ENCODE results near the gene EMX2. TPM values are rescaled to one million over a fixed set of nuclear protein-coding genes. Genes with fewer than 3 reads are reported as not detected.

The EMX2 gene
- total RNA-seq, 4 donors from 2014 or later = 2.7 to 7.0 (median 4.7) TPM

GRCh38 chr10:117532451-117533107 lies 10.0 kb upstream of the EMX2 start:
- TF ChIP-seq CTCF (IDR thresholded peaks at IDR 0.05; ENCODE audit: low read depth) = no peak

- TF ChIP-seq CTCF (IDR thresholded peaks at IDR 0.05; ENCODE audit: low read depth) = no peak
These were observed 8.9 kb upstream of the EMX2 start for GRCh38 chr10:117533507-117534281.

GRCh38 chr10:117534321-117535297 lies 7.9 kb upstream of the EMX2 start:
- no peak for TF ChIP-seq CTCF (IDR thresholded peaks at IDR 0.05; ENCODE audit: low read depth)

- TF ChIP-seq CTCF (IDR thresholded peaks at IDR 0.05; ENCODE audit: low read depth) = no peak
These were observed 7.1 kb upstream of the EMX2 start for GRCh38 chr10:117535298-117536071.

GRCh38 chr10:117536072-117536865 lies 6.3 kb upstream of the EMX2 start:
- no peak for TF ChIP-seq CTCF (IDR thresholded peaks at IDR 0.05; ENCODE audit: low read depth)

- TF ChIP-seq CTCF (IDR thresholded peaks at IDR 0.05; ENCODE audit: low read depth) = no peak
These were observed 5.6 kb upstream of the EMX2 start for GRCh38 chr10:117536866-117537435.

Measured in subcutaneous adipose tissue (tissue), 4 donors.